Parathyroid adenoma (tissue), 2 donors: ENCODE results near the gene DOK1.
"Not testable (repeated sequence)": the region's sequence is repeated elsewhere in the genome, so short reads cannot be mapped to it uniquely, and the experiment has no call there.

ENCODE experiments used
- H2AFZ ChIP-seq: fragments of 300-600 bp; sonication (generic); one replicate; pipeline ENCODE4 v1.7.0; 2017; ENCODE audit warnings: antibody characterized with exemption, mild to moderate bottlenecking
- H3K27ac ChIP-seq: fragments of 300-600 bp; sonication (generic); one replicate; pipeline ENCODE4 v1.7.0; 2017
- H3K27me3 ChIP-seq: fragments of 300-600 bp; sonication (generic); one replicate; pipeline ENCODE4 v1.7.0; 2017; ENCODE audit warnings: low read length; ENCODE audit not compliant: control insufficient read depth, insufficient read depth
- H3K36me3 ChIP-seq: fragments of 300-600 bp; sonication (generic); one replicate; pipeline ENCODE4 v1.7.0; 2017; ENCODE audit warnings: low read length; ENCODE audit not compliant: control insufficient read depth, insufficient read depth
- H3K4me1 ChIP-seq: fragments of 300-600 bp; sonication (generic); one replicate; pipeline ENCODE4 v1.7.0; 2017; ENCODE audit warnings: control low read depth
- H3K4me2 ChIP-seq: fragments of 300-600 bp; sonication (generic); one replicate; pipeline ENCODE4 v1.7.0; 2017; ENCODE audit warnings: low read length
- H3K4me3 ChIP-seq: fragments of 300-600 bp; sonication (generic); one replicate; pipeline ENCODE4 v1.7.0; 2017; ENCODE audit warnings: low read depth, low read length
- H3K79me2 ChIP-seq: fragments of 300-600 bp; sonication (generic); one replicate; pipeline ENCODE4 v1.7.0; 2017; ENCODE audit warnings: control low read depth
- H3K9ac ChIP-seq: fragments of 300-600 bp; sonication (generic); one replicate; pipeline ENCODE4 v1.7.0; 2017; ENCODE audit warnings: mild to moderate bottlenecking
- H3K9me3 ChIP-seq: fragments of 300-600 bp; sonication (generic); one replicate; pipeline ENCODE4 v1.7.0; 2017; ENCODE audit warnings: low read length; ENCODE audit not compliant: control insufficient read depth
- CTCF ChIP-seq: fragments of 300-600 bp; sonication (generic); IDR thresholded peaks from one replicate; pipeline ENCODE4 v1.7.0; 2017; ENCODE audit warnings: antibody characterized with exemption, mild to moderate bottlenecking
- donor health status: primary hyperparathyroidism.

Gene DOK1

GRCh38 chr2:74556831-74557370 lies 2.4 kb downstream of the DOK1 start:
- H3K9me3 ChIP-seq = no peaks in the 10 kb centered on the region

GRCh38 chr2:74558284-74559230 lies 4.0 kb downstream of the DOK1 start:
- Histone ChIP-seq H3K27ac (no peak overlapping the region), H3K4me3 (no peak overlapping the region), H3K4me1 (no peaks in the 10 kb centered on the region), H3K36me3 (no peaks in the 10 kb centered on the region), H2AFZ (no peak overlapping the region), H3K4me2 (no peak overlapping the region), H3K79me2 (no peaks in the 10 kb centered on the region), H3K27me3 (no peaks in the 10 kb centered on the region), H3K9ac (no peak overlapping the region), H3K9me3 (no peaks in the 10 kb centered on the region)
- TF ChIP-seq CTCF = no peak

More at GRCh38 chr2:74556831-74557370, 2.4 kb downstream of the DOK1 start:
- no peak overlapping the region for H3K9ac ChIP-seq
- H3K4me3 ChIP-seq = no peak overlapping the region
- H3K79me2 ChIP-seq = no peaks in the 10 kb centered on the region
- no peaks in the 10 kb centered on the region for H3K36me3 ChIP-seq
- no peaks in the 10 kb centered on the region for H3K4me1 ChIP-seq
- H3K27me3 ChIP-seq = no peaks in the 10 kb centered on the region
- no peak overlapping the region for H2AFZ ChIP-seq
- TF ChIP-seq CTCF = no peak
- H3K4me2 ChIP-seq = no peak overlapping the region
- H3K27ac ChIP-seq = no peak overlapping the region

GRCh38 chr2:74559912-74560311 lies 5.4 kb downstream of the DOK1 start:
- no peak overlapping the region for H3K27ac ChIP-seq

GRCh38 chr2:74560591-74560990 lies 6.1 kb downstream of the DOK1 start:
- Histone ChIP-seq H3K4me3 (no peak overlapping the region), H3K36me3 (no peaks in the 10 kb centered on the region), H3K9ac (no peak overlapping the region), H2AFZ (no peak overlapping the region), H3K27me3 (no peaks in the 10 kb centered on the region), H3K4me1 (no peaks in the 10 kb centered on the region), H3K4me2 (no peak overlapping the region), H3K79me2 (no peaks in the 10 kb centered on the region), H3K27ac (no peak overlapping the region), H3K9me3 (no peaks in the 10 kb centered on the region)
- TF ChIP-seq CTCF = no peak

More at GRCh38 chr2:74559912-74560311, 5.4 kb downstream of the DOK1 start:
- Histone ChIP-seq H3K9me3 (no peaks in the 10 kb centered on the region), H3K36me3 (no peaks in the 10 kb centered on the region), H3K4me1 (no peaks in the 10 kb centered on the region), H3K9ac (no peak overlapping the region), H3K27me3 (no peaks in the 10 kb centered on the region), H3K4me3 (no peak overlapping the region), H2AFZ (no peak overlapping the region), H3K79me2 (no peaks in the 10 kb centered on the region), H3K4me2 (no peak overlapping the region)
- no peak for TF ChIP-seq CTCF

GRCh38 chr2:74561022-74561421 lies 6.5 kb downstream of the DOK1 start:
- not testable (repeated sequence) for H3K27me3 ChIP-seq, H3K36me3 ChIP-seq, H3K9me3 ChIP-seq, H3K9ac ChIP-seq, H3K4me3 ChIP-seq, H3K27ac ChIP-seq, H3K4me1 ChIP-seq, H3K4me2 ChIP-seq, H3K79me2 ChIP-seq, H2AFZ ChIP-seq
